ENCODE results near the gene ZCCHC4.

Gene ZCCHC4

DNA sequence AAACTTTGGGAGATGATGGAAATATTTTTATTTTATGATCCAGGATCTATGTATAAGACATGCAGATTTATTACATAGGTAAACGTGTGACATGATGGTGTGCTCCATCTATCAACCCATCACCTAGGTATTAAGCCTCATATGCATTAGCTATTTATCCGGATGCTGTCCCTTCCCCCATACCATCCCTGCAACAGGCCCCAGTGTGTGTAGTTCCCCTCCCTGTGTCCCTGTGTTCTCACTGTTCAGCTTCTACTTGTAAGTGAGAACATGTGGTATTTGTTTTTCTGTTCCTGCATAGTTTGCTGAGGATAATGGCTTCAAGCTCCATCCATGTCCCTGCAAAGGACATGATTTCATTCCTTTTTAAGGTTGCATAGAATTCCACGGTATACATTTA is 28.1 kb upstream of the ZCCHC4 start:
- Histone ChIP-seq H2AFZ (ENCODE audit: low read depth) (no peak overlapping the region), H3K27me3 (ENCODE audit: insufficient read depth, low read depth) (no peaks in the 10 kb centered on the region), H3K79me2 (ENCODE audit: insufficient read depth, low read depth) (no peaks in the 10 kb centered on the region), H3K27ac (no peak overlapping the region), H3K9ac (no peak overlapping the region), H3K4me3 (IDR thresholded peaks at IDR 0.05; ENCODE audit: insufficient read depth, low read depth, low read length) (no peak overlapping the region), H3K36me3 (ENCODE audit: insufficient read depth) (no peaks in the 10 kb centered on the region), H3K4me2 (no peak overlapping the region), H4K20me1 (ENCODE audit: insufficient read depth) (no peaks in the 10 kb centered on the region), H3K4me1 (ENCODE audit: low read depth, poor library complexity, severe bottlenecking) (no peaks in the 10 kb centered on the region)
- TF ChIP-seq, protein P1, sequence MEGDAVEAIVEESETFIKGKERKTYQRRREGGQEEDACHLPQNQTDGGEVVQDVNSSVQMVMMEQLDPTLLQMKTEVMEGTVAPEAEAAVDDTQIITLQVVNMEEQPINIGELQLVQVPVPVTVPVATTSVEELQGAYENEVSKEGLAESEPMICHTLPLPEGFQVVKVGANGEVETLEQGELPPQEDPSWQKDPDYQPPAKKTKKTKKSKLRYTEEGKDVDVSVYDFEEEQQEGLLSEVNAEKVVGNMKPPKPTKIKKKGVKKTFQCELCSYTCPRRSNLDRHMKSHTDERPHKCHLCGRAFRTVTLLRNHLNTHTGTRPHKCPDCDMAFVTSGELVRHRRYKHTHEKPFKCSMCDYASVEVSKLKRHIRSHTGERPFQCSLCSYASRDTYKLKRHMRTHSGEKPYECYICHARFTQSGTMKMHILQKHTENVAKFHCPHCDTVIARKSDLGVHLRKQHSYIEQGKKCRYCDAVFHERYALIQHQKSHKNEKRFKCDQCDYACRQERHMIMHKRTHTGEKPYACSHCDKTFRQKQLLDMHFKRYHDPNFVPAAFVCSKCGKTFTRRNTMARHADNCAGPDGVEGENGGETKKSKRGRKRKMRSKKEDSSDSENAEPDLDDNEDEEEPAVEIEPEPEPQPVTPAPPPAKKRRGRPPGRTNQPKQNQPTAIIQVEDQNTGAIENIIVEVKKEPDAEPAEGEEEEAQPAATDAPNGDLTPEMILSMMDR (conservative IDR thresholded peaks at IDR 0.05; ENCODE audit: low read depth, low read length): no peak

DNA sequence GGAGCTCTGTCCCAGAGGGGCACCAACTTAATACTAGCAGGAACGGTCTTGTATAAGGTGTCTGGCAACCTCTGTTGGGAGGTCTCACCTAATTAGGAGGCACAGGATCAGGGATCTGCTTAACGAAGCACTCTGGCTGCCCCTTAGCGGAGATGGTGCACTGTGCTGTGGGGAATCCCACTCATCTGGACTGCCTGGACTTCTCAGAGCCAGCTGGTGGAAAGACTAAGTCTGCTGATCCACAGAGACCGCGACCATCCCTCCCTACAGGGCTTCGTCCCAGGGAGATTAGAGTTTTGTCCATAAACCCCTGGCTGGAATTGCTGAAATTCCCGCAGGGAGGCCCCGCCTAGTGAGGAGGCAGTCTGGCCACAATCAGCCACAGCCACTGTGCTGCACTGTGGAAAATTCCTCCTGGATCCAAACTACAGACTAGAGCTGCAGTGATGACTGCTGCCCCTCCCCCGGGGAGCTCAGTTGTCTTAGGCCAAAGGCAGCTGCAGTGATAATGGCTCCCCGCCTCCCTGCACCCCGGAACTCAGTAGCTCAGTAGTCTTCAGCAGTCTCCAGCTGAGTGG is 22.0 kb upstream of the ZCCHC4 start:
- H3K4me1 ChIP-seq (ENCODE audit: low read depth, poor library complexity, severe bottlenecking): no peaks in the 10 kb centered on the region
- no peak overlapping the region for H2AFZ ChIP-seq (ENCODE audit: low read depth)
- H3K27ac ChIP-seq: no peak overlapping the region
- no peak overlapping the region for H3K9ac ChIP-seq
- no peaks in the 10 kb centered on the region for H3K79me2 ChIP-seq (ENCODE audit: insufficient read depth, low read depth)
- no peaks in the 10 kb centered on the region for H3K27me3 ChIP-seq (ENCODE audit: insufficient read depth, low read depth)
- no peaks in the 10 kb centered on the region for H4K20me1 ChIP-seq (ENCODE audit: insufficient read depth)
- no peak overlapping the region for H3K4me2 ChIP-seq
- no peak overlapping the region for H3K4me3 ChIP-seq (IDR thresholded peaks at IDR 0.05; ENCODE audit: insufficient read depth, low read depth, low read length)
- H3K36me3 ChIP-seq (ENCODE audit: insufficient read depth): no peaks in the 10 kb centered on the region
- TF ChIP-seq, protein P1 (conservative IDR thresholded peaks at IDR 0.05; ENCODE audit: low read depth, low read length): no peak

DNA sequence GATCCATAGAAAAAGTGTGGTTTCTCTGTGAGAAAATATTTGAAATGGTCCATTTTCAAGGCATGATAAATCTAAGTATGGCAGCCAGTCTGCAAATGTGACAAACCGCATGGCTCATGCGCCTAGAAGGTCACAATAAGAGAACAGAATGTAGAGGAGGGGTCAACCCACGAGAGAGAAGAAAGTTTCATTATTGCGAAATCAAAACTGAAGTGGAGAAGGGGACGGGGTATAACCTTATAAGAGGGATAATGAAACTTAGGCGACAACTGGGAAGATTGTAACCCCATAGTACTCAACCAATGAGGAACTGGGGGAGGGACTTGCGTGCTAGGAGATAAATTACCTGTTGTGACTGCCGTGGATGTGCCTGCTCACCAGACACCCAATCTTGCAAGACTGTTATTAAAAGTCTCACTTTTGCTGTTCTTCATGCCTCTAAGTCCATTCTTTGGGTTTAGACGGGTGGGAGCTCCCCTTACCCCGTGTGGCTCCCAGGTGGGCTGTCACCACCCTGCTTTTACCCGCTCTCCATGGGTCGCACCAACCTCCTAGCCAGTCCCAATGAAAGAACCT is 21.3 kb upstream of the ZCCHC4 start:
- H3K36me3 ChIP-seq (ENCODE audit: insufficient read depth): no peaks in the 10 kb centered on the region
- H3K27ac ChIP-seq: no peak overlapping the region
- no peak overlapping the region for H3K9ac ChIP-seq
- no peaks in the 10 kb centered on the region for H3K4me1 ChIP-seq (ENCODE audit: low read depth, poor library complexity, severe bottlenecking)
- H3K4me3 ChIP-seq (IDR thresholded peaks at IDR 0.05; ENCODE audit: insufficient read depth, low read depth, low read length): no peak overlapping the region
- H2AFZ ChIP-seq (ENCODE audit: low read depth): no peak overlapping the region
- no peaks in the 10 kb centered on the region for H3K27me3 ChIP-seq (ENCODE audit: insufficient read depth, low read depth)
- H4K20me1 ChIP-seq (ENCODE audit: insufficient read depth): no peaks in the 10 kb centered on the region
- no peaks in the 10 kb centered on the region for H3K79me2 ChIP-seq (ENCODE audit: insufficient read depth, low read depth)
- no peak overlapping the region for H3K4me2 ChIP-seq
- TF ChIP-seq, protein P1 (conservative IDR thresholded peaks at IDR 0.05; ENCODE audit: low read depth, low read length): no peak

DNA sequence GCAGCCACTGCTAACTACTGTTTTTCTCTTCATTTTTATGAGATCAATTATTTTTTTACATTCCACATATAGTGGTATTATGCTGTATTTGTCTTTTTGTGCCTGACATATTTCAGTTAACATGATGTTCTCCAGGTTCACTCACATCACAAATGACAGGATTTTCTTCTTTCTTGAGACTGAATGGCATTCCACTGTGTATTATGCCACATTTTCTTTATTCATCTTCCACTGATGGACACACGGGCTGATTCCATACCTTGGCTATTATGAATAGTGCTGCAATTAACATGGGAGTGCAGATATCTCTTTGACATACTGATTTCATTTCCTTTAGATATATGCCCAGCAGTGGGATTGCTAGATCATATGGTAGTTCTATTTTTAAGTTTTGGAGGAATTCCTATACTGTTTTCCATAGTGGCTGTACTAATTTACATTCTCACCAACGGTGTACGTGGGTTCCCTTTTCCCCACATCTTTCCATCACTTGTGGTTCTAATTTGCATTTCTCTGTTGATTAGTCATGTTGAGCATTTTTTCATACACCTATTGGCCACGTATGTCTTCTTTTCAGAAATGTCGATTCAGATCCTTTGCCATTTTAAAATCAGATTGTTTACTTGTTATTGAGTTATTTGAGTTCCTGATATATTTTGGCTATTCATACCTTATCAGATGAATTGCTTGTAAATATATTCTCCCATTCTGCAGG is 14.9 kb upstream of the ZCCHC4 start:
- no peak overlapping the region for H3K9ac ChIP-seq
- H2AFZ ChIP-seq (ENCODE audit: low read depth): no peak overlapping the region
- no peaks in the 10 kb centered on the region for H3K27me3 ChIP-seq (ENCODE audit: insufficient read depth, low read depth)
- no peak overlapping the region for H3K27ac ChIP-seq
- no peaks in the 10 kb centered on the region for H3K79me2 ChIP-seq (ENCODE audit: insufficient read depth, low read depth)
- no peaks in the 10 kb centered on the region for H4K20me1 ChIP-seq (ENCODE audit: insufficient read depth)
- H3K4me2 ChIP-seq: no peak overlapping the region
- no peaks in the 10 kb centered on the region for H3K36me3 ChIP-seq (ENCODE audit: insufficient read depth)
- no peaks in the 10 kb centered on the region for H3K4me1 ChIP-seq (ENCODE audit: low read depth, poor library complexity, severe bottlenecking)
- TF ChIP-seq, protein P1 (conservative IDR thresholded peaks at IDR 0.05; ENCODE audit: low read depth, low read length): no peak
- H3K4me3 ChIP-seq (IDR thresholded peaks at IDR 0.05; ENCODE audit: insufficient read depth, low read depth, low read length): no peak overlapping the region
